Panc1 (cell line): Measurements from ENCODE around the gene EPHB1. TPM values are rescaled to one million over a fixed set of nuclear protein-coding genes. Genes with fewer than 3 reads are reported as not detected.

Source experiments
- ATAC-seq: fragments of 200-7000 bp; cut with Tn5 transposase; 2 replicates; pipeline ENCODE4 v1.9.1; 2020; ENCODE audit warnings: mild to moderate bottlenecking, moderate library complexity
- BruUV-seq: library from RNA; stranded (reverse); fragments of 400-500 nt; replicated peaks from 2 replicates; lab custom pipeline; 2021; lab: Mats Ljungman, UMichigan
- CTCF ChIA-PET: fragments of 300-600 bp; sonication (Branson Sonifier 250); formaldehyde crosslinking; loops from one replicate; lab custom pipeline; 2022; ENCODE audit warnings: antibody characterized with exemption; lab: Charles Lee
- POLR2A ChIA-PET: fragments of 300-600 bp; sonication (Branson Sonifier 250); formaldehyde crosslinking; loops from one replicate; lab custom pipeline; 2022; ENCODE audit warnings: antibody characterized with exemption; lab: Charles Lee
- DNase-seq: peaks from one replicate; pipeline ENCODE4 v3.0.0-alpha.2; 2010; ENCODE audit warnings: low read depth, low spot score
- H3K27ac ChIP-seq: 2 replicates; pipeline ENCODE4 v1.5.1; 2011; ENCODE audit warnings: mild to moderate bottlenecking, low read length, inconsistent platforms
- H3K27me3 ChIP-seq: fragments of 200-500 bp; sonication (Bioruptor generic); 2 replicates; pipeline ENCODE4 v1.6.0; 2014; ENCODE audit warnings: low read length, inconsistent platforms; ENCODE audit not compliant: control insufficient read depth, insufficient read depth
- H3K36me3 ChIP-seq: fragments of 200-500 bp; sonication (Bioruptor generic); 2 replicates; pipeline ENCODE4 v1.5.1; 2014; ENCODE audit warnings: inconsistent platforms, mild to moderate bottlenecking, low read length, moderate library complexity; ENCODE audit not compliant: control insufficient read depth, insufficient read depth
- H3K4me1 ChIP-seq: 2 replicates; pipeline ENCODE4 v1.5.1; 2011; ENCODE audit warnings: inconsistent platforms, mild to moderate bottlenecking, low read length, moderate library complexity; ENCODE audit not compliant: control insufficient read depth, insufficient read depth
- H3K4me3 ChIP-seq, 2 experiments: 2 replicates each; pipeline ENCODE4 v1.5.1; 2011 to 2012; ENCODE audit warnings: low read depth in 2 of 2, low read length in 2 of 2, mild to moderate bottlenecking in 2 of 2, inconsistent platforms in 1 of 2, moderate library complexity in 1 of 2
- H3K9me3 ChIP-seq: fragments of 200-500 bp; sonication (Bioruptor generic); 2 replicates; pipeline ENCODE4 v1.5.1; 2014; ENCODE audit warnings: low read depth, mild to moderate bottlenecking, inconsistent platforms, low read length, moderate library complexity; ENCODE audit not compliant: control insufficient read depth, insufficient read depth
- CTCF ChIP-seq: fragments of 450-650 bp; IDR thresholded peaks from 2 replicates; pipeline ENCODE4 v1.5.1; 2017; ENCODE audit warnings: mild to moderate bottlenecking
- POLR2AphosphoS5 ChIP-seq: IDR thresholded peaks from 2 replicates; pipeline ENCODE4 v1.6.1; 2012; ENCODE audit warnings: mild to moderate bottlenecking, low read depth, low read length, moderate library complexity
- REST ChIP-seq, 2 experiments: IDR thresholded peaks; 2 replicates each; pipeline ENCODE4 v1.6.1; 2011 to 2012; ENCODE audit warnings: low read depth in 2 of 2, control low read depth in 1 of 2, low read length in 1 of 2, mild to moderate bottlenecking in 1 of 2, moderate library complexity in 1 of 2; ENCODE audit not compliant: insufficient read depth in 1 of 2
- SIN3A ChIP-seq: IDR thresholded peaks from 2 replicates; pipeline ENCODE4 v1.6.1; 2012; ENCODE audit warnings: low read depth, mild to moderate bottlenecking, low read length, moderate library complexity, borderline replicate concordance; ENCODE audit not compliant: insufficient read depth
- TCF7L2 ChIP-seq: IDR thresholded peaks from 2 replicates; pipeline ENCODE4 v1.6.1; 2011; ENCODE audit warnings: mild to moderate bottlenecking, low read depth, low read length, inconsistent platforms
- in situ Hi-C: cut with HindIII; loops from 2 replicates; pipeline ENCODE4 v1.10.0; 2016; ENCODE audit warnings: low sequenced_read_pairs, low pct_unique_long_range_greater_than_20kb
- intact Hi-C: fragments of 100-400 bp; cut with micrococcal nuclease; formaldehyde crosslinking; loops from one replicate; pipeline ENCODE4 v1.10.0; 2022; ENCODE audit not compliant: unreplicated experiment
- total RNA-seq: library from RNA; stranded (reverse); gene quantifications from one replicate; pipeline ENCODE4 v1.2.1, GENCODE V29; 2021; ENCODE audit not compliant: unreplicated experiment

The EPHB1 gene
- total RNA-seq, 1 experiment from 2014 or later: 0.46 TPM

GRCh38 chr3:135050536-135050935, 255.5 kb downstream of the EPHB1 start:
- ATAC-seq (no peak), DNase-seq (no peak)
- intact Hi-C loops (no loop called here), in situ Hi-C loops (no loop called here)
- Histone ChIP-seq H3K36me3 (no peaks in the 10 kb centered on the region), H3K27ac (no peak overlapping the region), H3K9me3 (no peaks in the 10 kb centered on the region), H3K4me3 (no peak overlapping the region), H3K4me1 (no peaks in the 10 kb centered on the region), H3K27me3 (peaks cover 3% of the 10 kb centered on the region; the same call in 1 of the 2 replicates)
- BruUV-seq: no TSS peak
- TF ChIP-seq REST (IDR thresholded peaks at IDR 0.05; ENCODE audit: insufficient read depth in 1 of 2, low read depth in 2 of 2, low read length in 1 of 2) (no peak), CTCF (no peak), POLR2AphosphoS5 (no peak), TCF7L2 (no peak), SIN3A (no peak)
- CTCF ChIA-PET: no interaction called here
- POLR2A ChIA-PET: no interaction called here

GRCh38 chr3:135051409-135051973, 256.4 kb downstream of the EPHB1 start:
- H3K9me3 ChIP-seq: no peaks in the 10 kb centered on the region
- H3K27me3 ChIP-seq: peaks cover 3% of the 10 kb centered on the region; the same call in 1 of the 2 replicates
- no peaks in the 10 kb centered on the region for H3K4me1 ChIP-seq
- no peak overlapping the region for H3K4me3 ChIP-seq
- ChIA-PET POLR2A (no interaction called here), CTCF (interaction anchor here (0.6 kb wide), 1 partner anchor 236 kb away, joined by 3 read pairs; no protein-coding TSS in a partner anchor)
- H3K27ac ChIP-seq: no peak overlapping the region
- DNase-seq (no peak), ATAC-seq (no peak)
- in situ Hi-C loops (no loop called here), intact Hi-C loops (no loop called here)
- no peaks in the 10 kb centered on the region for H3K36me3 ChIP-seq
- no TSS peak for BruUV-seq
- TF ChIP-seq SIN3A: no peak
- no peak for TF ChIP-seq TCF7L2
- TF ChIP-seq REST (IDR thresholded peaks at IDR 0.05; ENCODE audit: insufficient read depth in 1 of 2, low read depth in 2 of 2, low read length in 1 of 2): no peak
- no peak for TF ChIP-seq POLR2AphosphoS5
- no peak for TF ChIP-seq CTCF
